K562 (cell line): ENCODE data around the gene BHLHE40. TPM values are rescaled to one million over a fixed set of nuclear protein-coding genes. Genes with fewer than 3 reads are reported as not detected.

Experiments
- CTCFL ChIP-seq: IDR thresholded peaks from 2 replicates; pipeline ENCODE4 v1.6.1; 2011; ENCODE audit warnings: borderline replicate concordance, low read depth, mild to moderate bottlenecking, moderate library complexity, low read length; ENCODE audit not compliant: insufficient read depth, poor library complexity, severe bottlenecking
- DDX20 ChIP-seq: fragments of 450-650 bp; IDR thresholded peaks from 2 replicates; pipeline ENCODE4 v1.6.1; 2016; ENCODE audit warnings: missing genetic modification characterization, low read depth, mild to moderate bottlenecking, missing compliant biosample characterization, moderate library complexity
- ESRRA ChIP-seq: fragments of 450-650 bp; IDR thresholded peaks from 2 replicates; pipeline ENCODE4 v1.6.1; 2014; ENCODE audit warnings: low read depth, mild to moderate bottlenecking, moderate library complexity, borderline replicate concordance
- ETS2 ChIP-seq: IDR thresholded peaks from 2 replicates; pipeline ENCODE4 v1.6.1; 2016; ENCODE audit warnings: borderline replicate concordance, missing genetic modification characterization, mild to moderate bottlenecking, moderate library complexity, missing compliant biosample characterization; ENCODE audit not compliant: poor library complexity, severe bottlenecking
- KAT7 ChIP-seq: sonication (generic); formaldehyde crosslinking; IDR thresholded peaks from 2 replicates; pipeline ENCODE4 v1.8.0; 2022; ENCODE audit warnings: missing genetic modification reagents, mild to moderate bottlenecking, borderline replicate concordance
- RNF2 ChIP-seq: sonication (generic); IDR thresholded peaks from 2 replicates; pipeline ENCODE4 v1.6.1; 2016
- THRB ChIP-seq: fragments of 450-650 bp; formaldehyde crosslinking; conservative IDR thresholded peaks from 2 replicates; pipeline ENCODE4 v1.4.0; 2022; ENCODE audit warnings: mild to moderate bottlenecking, missing genetic modification characterization
- TRIM24 ChIP-seq, 2 experiments: fragments of 450-650 bp; IDR thresholded peaks; 2 replicates each; pipeline ENCODE4 v1.6.1; 2016
- TSHZ1 ChIP-seq: fragments of 250-450 bp; sonication (Bioruptor Pico); IDR thresholded peaks from 2 replicates; pipeline ENCODE4 v1.4.0; 2020; ENCODE audit warnings: mild to moderate bottlenecking, moderate library complexity
- ZKSCAN8 ChIP-seq: fragments of 200-800 bp; sonication (Bioruptor generic); IDR thresholded peaks from 2 replicates; pipeline ENCODE4 v1.6.1; 2016; ENCODE audit warnings: missing genetic modification characterization, missing compliant biosample characterization
- ZNF644 ChIP-seq: fragments of 200-800 bp; sonication (Bioruptor generic); IDR thresholded peaks from 2 replicates; pipeline ENCODE4 v1.6.1; 2016; ENCODE audit warnings: low read depth, missing genetic modification characterization, missing compliant biosample characterization
- polyA plus RNA-seq, 8 experiments: library from polyadenylated mRNA; depleted of rRNA in 4 of 8; stranded (reverse) in 5 of 8; unstranded in 3 of 8; fragments of >200 nt; fragmentation: Nextera tagmentation in 2 of 8; fragmentation: Illumina TruSeq in 1 of 8; extraction: Ambion mirVana in 2 of 8; extraction: Trizol in 1 of 8; gene quantifications; 2 replicates each; pipeline versions ENCODE4 v1.2.1 to v1.2.3, GENCODE V29; 2011 to 2014; ENCODE audit warnings: inconsistent platforms in 1 of 8, missing spikeins in 1 of 8
- total RNA-seq, 7 experiments: library from RNA; depleted of rRNA in 6 of 7; stranded (reverse); fragments of >200 nt in 6 of 7; fragmentation: Illumina TruSeq in 2 of 7; extraction: Trizol in 2 of 7; gene quantifications; 2 replicates each; pipeline versions ENCODE4 v1.2.1 to v1.2.3, GENCODE V29; 2011 to 2021; ENCODE audit warnings: low replicate concordance in 1 of 7

Gene BHLHE40
- total and polyA plus RNA-seq, 9 of the 15 experiments (the other 6 are each of a cell fraction or from before 2014, with no cell fraction given) = 12.0 to 83.9 (median 31.4) TPM

GRCh38 chr3:4988983-4989834 lies 10.0 kb downstream of the BHLHE40 start (continued):
- no peak for TF ChIP-seq CTCFL
- no peak; the same call in 1 of the 2 replicates for TF ChIP-seq TSHZ1 (CRISPR knock-in tag)
- peak; percentile 19; the same call in 1 of the 2 replicates for TF ChIP-seq DDX20 (tag)
- no peak; the same call in 1 of the 2 replicates for TF ChIP-seq RNF2
- no peak for TF ChIP-seq ZNF644 (tag)
- no peak for TF ChIP-seq KAT7 (CRISPR knock-in tag)
- 0 out of 2 replicates have a peak, but pooled peaks have one; percentile 18 for TF ChIP-seq ESRRA
- TF ChIP-seq ETS2 (tag) = peak; percentile 32
- peak; percentile 43; the same call in 1 of the 2 replicates for TF ChIP-seq THRB
- TF ChIP-seq ZKSCAN8 = peak; percentile 79; the same call in 1 of the 2 replicates
- TF ChIP-seq TRIM24 (IDR thresholded peaks at IDR 0.05) = no peak
